ENCODE results near the gene HECW1. TPM values are rescaled to one million over a fixed set of nuclear protein-coding genes. Genes with fewer than 3 reads are reported as not detected.

HECW1 gene
- total RNA-seq, 4 donors from 2014 or later = 1.2 to 3.9 (median 2.0) TPM

GRCh38 chr7:43502941-43503340 lies 390.5 kb downstream of the HECW1 start:
- no peaks in the 10 kb centered on the region for H3K36me3 ChIP-seq
- intact Hi-C loops (cut with DNase I; ENCODE audit: low total_unique reads) = no loop called here
- no peak for DNase-seq
- H3K4me1 ChIP-seq = no peaks in the 10 kb centered on the region
- TF ChIP-seq CTCF (IDR thresholded peaks at IDR 0.05 in 4 of 5, conservative IDR thresholded peaks at IDR 0.05 in 1 of 5) (no peak), POLR2A (IDR thresholded peaks at IDR 0.05) (no peak)
- no peak for ATAC-seq
- H3K27me3 ChIP-seq = no peaks in the 10 kb centered on the region
- H3K9me3 ChIP-seq = no peaks in the 10 kb centered on the region
- no peak overlapping the region for H3K4me3 ChIP-seq
- H3K27ac ChIP-seq = no peak overlapping the region
- in situ Hi-C loops (cut with MboI; ENCODE audit: low sequenced_read_pairs in 4 of 4) = no loop called here

GRCh38 chr7:43505412-43505811 lies 393.0 kb downstream of the HECW1 start:
- H3K4me3 ChIP-seq = no peak overlapping the region
- in situ Hi-C loops (cut with MboI; ENCODE audit: low sequenced_read_pairs in 4 of 4) (no loop called here), intact Hi-C loops (cut with DNase I; ENCODE audit: low total_unique reads) (no loop called here)
- DNase-seq (no peak), ATAC-seq (no peak)
- H3K36me3 ChIP-seq = no peaks in the 10 kb centered on the region
- H3K27me3 ChIP-seq = no peaks in the 10 kb centered on the region
- no peak overlapping the region for H3K27ac ChIP-seq
- no peak for TF ChIP-seq CTCF (IDR thresholded peaks at IDR 0.05 in 4 of 5, conservative IDR thresholded peaks at IDR 0.05 in 1 of 5)
- TF ChIP-seq POLR2A (IDR thresholded peaks at IDR 0.05) = no peak
- no peaks in the 10 kb centered on the region for H3K4me1 ChIP-seq
- no peaks in the 10 kb centered on the region for H3K9me3 ChIP-seq

GRCh38 chr7:43506460-43506859 lies 394.0 kb downstream of the HECW1 start:
- DNase-seq (no peak), ATAC-seq (no peak)
- Histone ChIP-seq H3K4me1 (no peaks in the 10 kb centered on the region), H3K9me3 (no peaks in the 10 kb centered on the region), H3K27ac (no peak overlapping the region), H3K27me3 (no peaks in the 10 kb centered on the region), H3K36me3 (no peaks in the 10 kb centered on the region), H3K4me3 (no peak overlapping the region)
- intact Hi-C loops (cut with DNase I; ENCODE audit: low total_unique reads) (no loop called here), in situ Hi-C loops (cut with MboI; ENCODE audit: low sequenced_read_pairs in 4 of 4) (no loop called here)
- TF ChIP-seq CTCF (IDR thresholded peaks at IDR 0.05 in 4 of 5, conservative IDR thresholded peaks at IDR 0.05 in 1 of 5) (no peak), POLR2A (IDR thresholded peaks at IDR 0.05) (no peak)

GRCh38 chr7:43508461-43508860 lies 396.0 kb downstream of the HECW1 start:
- no peaks in the 10 kb centered on the region for H3K4me1 ChIP-seq
- TF ChIP-seq CTCF (IDR thresholded peaks at IDR 0.05 in 4 of 5, conservative IDR thresholded peaks at IDR 0.05 in 1 of 5) = no peak
- TF ChIP-seq POLR2A (IDR thresholded peaks at IDR 0.05) = no peak
- ATAC-seq (no peak), DNase-seq (no peak)
- H3K36me3 ChIP-seq = no peaks in the 10 kb centered on the region
- H3K27me3 ChIP-seq = no peaks in the 10 kb centered on the region
- H3K27ac ChIP-seq = no peak overlapping the region
- H3K9me3 ChIP-seq = no peaks in the 10 kb centered on the region
- no peak overlapping the region for H3K4me3 ChIP-seq
- in situ Hi-C loops (cut with MboI; ENCODE audit: low sequenced_read_pairs in 4 of 4) = no loop called here
- intact Hi-C loops (cut with DNase I; ENCODE audit: low total_unique reads) = no loop called here

- H3K9me3 ChIP-seq = no peaks in the 10 kb centered on the region
- no peaks in the 10 kb centered on the region for H3K36me3 ChIP-seq
- H3K4me3 ChIP-seq = no peak overlapping the region
- no peaks in the 10 kb centered on the region for H3K27me3 ChIP-seq
- TF ChIP-seq POLR2A (IDR thresholded peaks at IDR 0.05) (no peak), CTCF (IDR thresholded peaks at IDR 0.05 in 4 of 5, conservative IDR thresholded peaks at IDR 0.05 in 1 of 5) (no peak)
- H3K4me1 ChIP-seq = no peaks in the 10 kb centered on the region
- ATAC-seq (no peak), DNase-seq (no peak)
- intact Hi-C loops (cut with DNase I; ENCODE audit: low total_unique reads) = no loop called here
- H3K27ac ChIP-seq = no peak overlapping the region
- in situ Hi-C loops (cut with MboI; ENCODE audit: low sequenced_read_pairs in 4 of 4) = no loop called here
Observed at GRCh38 chr7:43509906-43510305, 397.5 kb downstream of the HECW1 start.
